Stomach (tissue), 4 donors: ENCODE results near the gene RFXANK.

ENCODE experiments used
- CTCF ChIP-seq, 7 experiments: fragments of 450-650 bp in 4 of 7; fragments of 200-600 bp in 3 of 7; sonication (generic) in 3 of 7; IDR thresholded peaks; one replicate each; pipeline ENCODE4 v1.5.1; 2016 to 2019; ENCODE audit warnings: antibody characterized with exemption in 7 of 7, control low read depth in 2 of 7, mild to moderate bottlenecking in 1 of 7
- EP300 ChIP-seq: sonication (generic); formaldehyde crosslinking; IDR thresholded peaks from one replicate; pipeline ENCODE4 v1.6.1; 2017; ENCODE audit warnings: antibody characterized with exemption
- POLR2A ChIP-seq, 4 donors: fragments of 450-650 bp; IDR thresholded peaks; one replicate each; pipeline ENCODE4 v1.6.1; 2016; ENCODE audit warnings: antibody characterized with exemption in 4 of 4, control low read depth in 2 of 4, mild to moderate bottlenecking in 1 of 4, moderate library complexity in 1 of 4
- POLR2AphosphoS5 ChIP-seq, 3 donors: sonication (generic); formaldehyde crosslinking; IDR thresholded peaks; one replicate each; pipeline ENCODE4 v1.6.1; 2016; ENCODE audit warnings: antibody characterized with exemption in 3 of 3

DNA sequence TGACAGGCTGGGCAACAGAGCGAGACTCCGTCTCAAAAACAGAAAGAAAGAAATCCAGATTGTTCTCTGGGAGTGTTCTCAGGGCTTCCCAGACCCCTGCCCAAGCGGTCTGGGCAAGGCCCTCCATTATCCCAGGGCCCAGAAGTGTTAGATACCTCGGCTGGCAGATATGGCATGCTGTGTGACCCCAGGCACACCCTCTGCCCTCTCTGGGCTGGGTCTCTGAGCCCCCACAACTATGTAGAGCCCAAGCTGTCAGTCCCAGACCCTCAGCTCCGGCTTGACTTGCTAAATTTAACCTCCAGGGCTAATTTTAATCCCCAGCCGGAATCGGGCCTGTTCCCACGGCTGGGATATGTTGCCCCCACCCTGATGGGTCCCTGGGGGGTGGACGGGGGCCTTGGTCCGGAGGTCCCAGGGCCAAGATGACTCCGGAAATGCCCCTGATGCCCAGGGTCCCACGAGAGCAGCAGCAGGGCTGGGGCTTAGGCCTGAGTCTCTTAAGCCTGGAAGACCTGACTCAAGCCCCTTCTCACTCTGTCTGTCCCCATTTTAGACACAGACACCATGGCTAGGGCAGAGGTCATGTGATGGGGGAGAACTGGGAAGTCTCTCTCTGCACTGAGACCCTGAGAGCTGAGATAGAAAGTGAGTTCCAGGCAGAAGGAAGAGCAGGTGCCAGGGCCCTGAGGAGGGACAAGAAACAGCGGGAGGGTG lies 39.2 kb upstream of the RFXANK start:
- TF ChIP-seq POLR2AphosphoS5 (IDR thresholded peaks at IDR 0.05) (no peak), POLR2A (IDR thresholded peaks at IDR 0.05) (no peak), CTCF (IDR thresholded peaks at IDR 0.05) (no peak), EP300 (no peak)
